DMS53 treated with DMSO at 0.1 percent for 48 hours (cell line): ENCODE measurements around the gene GLP1R.
"Not testable (repeated sequence)": the region's sequence is repeated elsewhere in the genome, so short reads cannot be mapped to it uniquely, and the experiment has no call there.

Source experiments
- DNase-seq: peaks from one replicate; lab custom pipeline; 2025; ENCODE audit not compliant: unreplicated experiment; lab: John Stamatoyannopoulos, UW

The GLP1R gene

DNA sequence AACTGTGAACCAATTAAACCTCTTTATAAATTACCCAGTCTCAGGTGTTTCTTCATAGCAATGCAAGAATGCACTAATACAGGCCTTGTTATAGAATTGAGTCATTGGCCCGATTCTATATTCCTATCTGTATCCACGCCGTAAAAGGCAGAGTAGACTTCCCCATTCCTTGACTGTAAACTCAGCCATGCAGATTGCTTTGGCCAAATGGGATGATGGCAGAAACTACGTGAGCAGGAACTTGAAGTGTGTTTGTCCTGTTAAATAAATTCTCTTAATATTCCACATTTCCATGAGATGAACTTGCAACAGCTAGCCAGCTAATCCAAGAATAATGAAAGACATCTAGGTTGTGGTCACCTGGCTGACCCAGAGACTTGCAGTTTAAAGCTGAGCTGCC is 70.3 kb downstream of the GLP1R start:
- no peak for DNase-seq

GRCh38 chr6:39124114-39124513 is 75.5 kb downstream of the GLP1R start:
- no peak for DNase-seq

DNA sequence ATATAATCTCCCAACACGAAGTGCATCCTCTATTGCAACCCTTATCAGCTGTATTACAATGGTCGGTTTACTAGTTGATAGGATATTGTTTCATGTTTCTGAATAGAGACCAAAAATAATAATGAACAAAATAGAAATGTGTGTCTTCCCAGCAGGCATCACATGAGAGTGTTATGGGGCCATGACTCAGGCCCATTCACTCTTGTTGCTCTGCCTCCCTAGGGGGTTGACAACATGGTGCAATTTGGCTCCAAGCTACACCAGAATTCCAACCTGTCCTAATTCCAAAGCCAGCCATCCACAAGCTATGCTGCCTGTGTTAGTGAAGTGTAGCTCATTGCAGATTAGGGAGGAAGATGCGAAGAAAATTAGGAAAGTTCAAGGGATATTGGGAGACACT is 79.5 kb downstream of the GLP1R start:
- no peak for DNase-seq

DNA sequence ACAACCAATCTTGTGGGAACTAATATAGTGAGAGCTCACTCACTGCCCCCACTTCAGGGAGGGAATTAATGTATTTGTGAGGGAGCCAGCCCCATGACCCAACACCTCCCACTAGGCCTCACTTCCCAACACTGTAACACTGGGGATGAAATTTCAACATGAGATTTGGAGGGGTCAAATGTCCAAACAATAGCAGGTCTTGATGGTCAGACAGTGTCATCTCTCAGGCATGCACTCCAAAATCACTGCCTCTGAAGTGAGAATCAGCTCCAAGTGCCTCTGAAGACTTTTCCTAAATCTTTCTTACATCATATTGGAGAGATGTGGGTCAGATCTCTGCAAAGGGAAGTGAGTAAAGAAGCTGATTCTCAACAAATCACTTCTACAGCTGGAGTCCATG is 80.3 kb downstream of the GLP1R start:
- DNase-seq = no peak

DNA sequence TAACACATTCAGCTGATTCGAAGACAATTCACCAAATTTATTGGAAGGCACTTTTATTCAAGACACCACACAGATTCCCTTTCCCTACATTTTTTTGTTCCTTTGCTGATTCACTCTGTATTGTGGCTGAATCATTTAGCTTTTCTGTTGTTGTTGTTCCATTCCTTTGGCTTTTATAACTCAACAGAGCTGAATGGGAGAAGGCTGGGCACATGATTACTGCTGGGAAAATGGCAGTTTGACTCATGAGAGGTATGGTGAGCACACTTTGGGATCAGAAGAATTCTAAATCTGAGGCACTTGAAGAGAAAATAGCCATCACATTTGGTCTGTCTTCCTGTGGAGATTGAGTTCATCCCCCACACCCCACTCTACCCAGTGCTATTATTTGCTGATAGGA is 82.1 kb downstream of the GLP1R start:
- no peak for DNase-seq

DNA sequence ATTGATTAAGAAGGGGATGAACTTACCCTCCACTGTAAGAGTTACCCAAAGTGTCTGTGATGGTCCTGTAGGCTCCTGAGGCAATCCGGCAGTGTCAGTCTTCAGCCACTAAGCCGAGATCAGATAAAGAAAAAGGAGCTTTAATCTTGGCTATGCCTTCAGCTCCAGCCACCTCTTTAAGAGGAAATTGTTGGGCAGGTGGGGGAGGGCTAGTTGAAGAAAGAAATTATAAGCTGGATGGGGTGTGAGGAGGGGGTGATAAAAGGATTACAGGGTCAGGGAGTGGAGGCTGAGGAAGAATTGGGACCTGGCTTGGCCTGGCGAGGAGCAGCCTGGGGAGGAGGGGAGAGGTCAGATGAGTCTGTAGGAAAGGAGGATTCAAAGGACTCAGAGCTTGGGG is 86.2 kb downstream of the GLP1R start:
- DNase-seq = not testable (repeated sequence)

DNA sequence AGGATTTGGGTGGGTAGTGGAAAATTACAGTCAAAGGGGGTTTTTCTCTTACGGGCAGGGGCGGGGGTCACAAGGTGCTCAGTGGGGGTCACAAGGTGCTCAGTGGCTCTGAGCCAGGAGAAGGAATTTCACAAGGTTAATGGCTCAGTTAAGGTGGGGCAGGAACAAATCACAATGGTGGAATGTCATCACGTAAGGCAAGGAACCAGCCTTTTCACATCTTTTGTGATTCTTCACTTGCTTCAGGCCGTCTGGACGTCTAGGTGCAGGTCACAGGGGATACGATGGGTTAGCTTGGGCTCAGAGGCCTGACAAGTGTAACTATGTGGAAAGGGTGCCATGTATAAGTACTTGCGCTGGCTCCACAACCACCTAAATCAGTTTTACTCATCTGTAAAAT is 87.6 kb downstream of the GLP1R start:
- DNase-seq = not testable (repeated sequence)

DNA sequence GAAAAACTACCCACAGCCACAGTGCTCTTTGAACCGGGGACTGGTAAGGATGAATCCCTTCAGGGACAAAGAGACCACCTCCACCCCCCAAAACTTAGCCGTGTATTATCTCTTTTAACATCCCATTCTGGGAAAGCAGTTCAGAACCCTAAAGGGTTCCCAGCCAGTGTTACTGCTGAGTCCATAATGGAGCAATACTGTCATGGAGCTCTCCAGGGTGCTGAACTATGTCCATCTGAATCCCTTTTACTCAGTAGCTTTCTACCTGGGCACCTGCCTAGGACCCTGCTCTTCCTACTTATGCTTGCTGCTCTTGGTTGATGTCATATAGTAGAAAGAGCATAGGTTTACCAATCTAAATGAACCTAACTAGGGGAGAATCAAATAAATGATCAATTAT is 88.7 kb downstream of the GLP1R start:
- no peak for DNase-seq
